Retinal pigment epithelial cell (primary cell): Measurements from ENCODE around the gene CNTN5.

Experiments
- DNase-seq: peaks from one replicate; pipeline ENCODE4 v3.0.0-alpha.2; 2010; ENCODE audit warnings: low read depth
- H3K4me3 ChIP-seq: 2 replicates; pipeline ENCODE4 v1.5.1; 2011; ENCODE audit warnings: mild to moderate bottlenecking, low read length, control low read depth, moderate library complexity
- TF ChIP-seq, protein P1 (sequence below): conservative IDR thresholded peaks from 2 replicates; pipeline ENCODE4 v1.5.1; 2011; ENCODE audit warnings: low read depth, low read length, control low read depth, inconsistent platforms

CNTN5 gene

DNA sequence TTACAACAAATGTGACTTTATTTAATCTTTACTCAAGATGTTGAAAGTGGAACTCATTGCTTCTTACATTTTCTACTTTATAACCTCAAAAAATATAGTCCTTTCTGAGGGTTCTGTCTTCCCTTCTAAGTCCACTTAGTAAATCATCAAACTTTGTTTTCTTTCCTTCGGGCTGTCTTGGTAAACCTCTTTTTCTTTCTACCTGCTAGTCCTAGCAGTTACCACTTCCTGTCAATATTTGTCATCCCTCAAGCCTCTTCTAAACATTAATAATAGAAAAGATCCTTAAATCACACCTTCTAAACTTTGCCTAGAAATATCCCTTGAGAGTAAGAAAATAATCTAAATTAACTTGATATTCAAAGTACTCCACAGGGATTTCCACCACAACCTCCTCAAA lies 580.4 kb downstream of the CNTN5 start:
- no peak for DNase-seq
- TF ChIP-seq, protein P1, sequence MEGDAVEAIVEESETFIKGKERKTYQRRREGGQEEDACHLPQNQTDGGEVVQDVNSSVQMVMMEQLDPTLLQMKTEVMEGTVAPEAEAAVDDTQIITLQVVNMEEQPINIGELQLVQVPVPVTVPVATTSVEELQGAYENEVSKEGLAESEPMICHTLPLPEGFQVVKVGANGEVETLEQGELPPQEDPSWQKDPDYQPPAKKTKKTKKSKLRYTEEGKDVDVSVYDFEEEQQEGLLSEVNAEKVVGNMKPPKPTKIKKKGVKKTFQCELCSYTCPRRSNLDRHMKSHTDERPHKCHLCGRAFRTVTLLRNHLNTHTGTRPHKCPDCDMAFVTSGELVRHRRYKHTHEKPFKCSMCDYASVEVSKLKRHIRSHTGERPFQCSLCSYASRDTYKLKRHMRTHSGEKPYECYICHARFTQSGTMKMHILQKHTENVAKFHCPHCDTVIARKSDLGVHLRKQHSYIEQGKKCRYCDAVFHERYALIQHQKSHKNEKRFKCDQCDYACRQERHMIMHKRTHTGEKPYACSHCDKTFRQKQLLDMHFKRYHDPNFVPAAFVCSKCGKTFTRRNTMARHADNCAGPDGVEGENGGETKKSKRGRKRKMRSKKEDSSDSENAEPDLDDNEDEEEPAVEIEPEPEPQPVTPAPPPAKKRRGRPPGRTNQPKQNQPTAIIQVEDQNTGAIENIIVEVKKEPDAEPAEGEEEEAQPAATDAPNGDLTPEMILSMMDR = no peak
- H3K4me3 ChIP-seq = no peak overlapping the region

DNA sequence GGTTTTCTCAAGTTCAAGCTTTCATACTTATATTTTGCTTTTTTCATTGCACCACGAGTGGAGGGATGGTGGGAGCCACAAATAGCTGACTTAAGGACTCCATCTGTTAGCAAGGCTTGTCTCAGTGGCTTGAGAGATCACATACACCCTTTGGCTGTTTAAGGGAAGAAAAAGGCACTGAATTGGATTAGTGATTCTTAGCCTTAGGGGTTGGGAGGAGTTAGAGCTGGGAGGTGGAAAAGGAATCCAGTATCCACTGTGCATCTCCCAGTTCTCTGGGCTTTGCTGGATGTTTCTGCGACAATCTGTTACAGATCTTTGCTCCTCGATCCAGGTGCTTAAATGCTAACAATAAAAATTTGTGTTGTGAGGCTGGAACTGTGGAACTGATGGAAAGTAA lies 593.6 kb downstream of the CNTN5 start:
- no peak overlapping the region for H3K4me3 ChIP-seq
- no peak for DNase-seq
- TF ChIP-seq, protein P1 = no peak

DNA sequence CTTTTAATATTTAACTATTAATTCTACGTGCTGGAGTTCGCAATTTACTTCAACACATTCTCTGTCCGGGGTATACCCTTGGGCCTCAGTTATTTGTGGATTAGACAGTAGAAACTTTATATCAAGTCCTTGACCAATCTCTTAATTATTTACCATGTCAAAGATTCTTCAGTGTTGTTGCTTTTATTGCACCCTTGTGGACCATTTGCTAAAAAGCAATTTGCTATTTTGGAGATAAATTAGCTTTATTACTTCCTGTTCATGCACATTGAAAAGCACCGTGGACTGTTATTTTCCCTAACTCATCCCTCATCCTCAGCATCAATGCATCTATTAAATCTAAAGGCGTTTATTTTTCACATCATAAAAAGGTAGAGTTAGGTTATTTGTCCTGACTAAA lies 609.9 kb downstream of the CNTN5 start:
- H3K4me3 ChIP-seq = no peak overlapping the region
- DNase-seq = no peak
- TF ChIP-seq, protein P1 = no peak

DNA sequence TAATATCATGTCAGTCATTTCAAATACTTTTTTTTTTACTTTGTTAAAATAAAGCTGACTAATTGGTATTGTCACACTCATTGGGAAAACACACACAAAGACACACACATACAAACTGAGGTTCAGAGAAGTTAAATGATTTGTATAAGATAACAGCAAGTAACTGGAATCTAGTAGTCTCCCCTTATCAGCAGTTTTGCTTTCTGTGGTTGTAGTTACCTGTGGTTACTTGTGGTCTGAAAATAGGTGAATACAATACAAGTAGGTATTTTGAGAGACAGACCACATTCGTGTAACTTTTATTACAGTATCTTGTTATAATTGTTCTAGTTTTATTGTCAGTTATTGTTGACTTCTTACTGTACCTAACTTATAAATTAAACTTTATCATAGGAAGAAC lies 610.9 kb downstream of the CNTN5 start:
- H3K4me3 ChIP-seq = no peak overlapping the region
- TF ChIP-seq, protein P1 = no peak
- DNase-seq = no peak

DNA sequence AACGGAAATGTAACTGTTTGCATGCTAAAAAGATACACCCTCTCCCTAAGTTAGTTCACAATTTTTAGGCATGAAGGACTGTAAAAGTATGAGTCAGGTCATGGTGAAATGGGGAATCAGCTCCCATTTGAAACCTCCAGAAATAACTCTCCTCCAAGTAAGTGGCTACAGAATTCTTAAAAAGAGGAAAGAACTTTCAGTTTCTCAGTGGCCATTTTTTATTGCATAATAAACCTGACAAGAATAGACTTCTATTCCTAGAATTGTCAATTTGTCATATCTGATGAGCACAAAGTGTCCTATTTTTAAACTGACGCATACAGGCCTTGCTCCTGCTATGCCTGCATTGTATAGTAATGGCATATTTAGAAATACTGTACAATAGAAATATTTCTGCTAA lies 612.2 kb downstream of the CNTN5 start:
- H3K4me3 ChIP-seq = no peak overlapping the region
- no peak for DNase-seq
- TF ChIP-seq, protein P1 = no peak

DNA sequence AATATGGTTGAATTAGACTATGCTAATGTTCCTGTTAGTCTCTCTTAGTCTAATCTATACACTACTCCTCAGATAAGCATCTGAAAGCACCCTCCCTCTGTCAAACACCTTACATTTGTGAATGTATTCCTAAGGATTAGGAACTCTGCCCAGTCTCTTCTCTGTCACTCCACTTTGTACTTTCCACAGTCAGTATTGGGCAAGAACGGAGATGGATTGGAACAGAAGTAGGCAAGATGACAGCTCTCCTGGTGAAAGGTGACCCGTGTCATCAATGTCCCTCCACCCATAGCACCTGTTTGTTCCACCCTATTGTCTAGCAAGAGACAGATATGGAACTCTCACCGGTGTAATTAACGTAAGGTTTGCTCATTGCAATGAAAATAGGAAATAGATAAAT lies 613.8 kb downstream of the CNTN5 start:
- TF ChIP-seq, protein P1 = no peak
- H3K4me3 ChIP-seq = no peak overlapping the region
- DNase-seq = no peak

DNA sequence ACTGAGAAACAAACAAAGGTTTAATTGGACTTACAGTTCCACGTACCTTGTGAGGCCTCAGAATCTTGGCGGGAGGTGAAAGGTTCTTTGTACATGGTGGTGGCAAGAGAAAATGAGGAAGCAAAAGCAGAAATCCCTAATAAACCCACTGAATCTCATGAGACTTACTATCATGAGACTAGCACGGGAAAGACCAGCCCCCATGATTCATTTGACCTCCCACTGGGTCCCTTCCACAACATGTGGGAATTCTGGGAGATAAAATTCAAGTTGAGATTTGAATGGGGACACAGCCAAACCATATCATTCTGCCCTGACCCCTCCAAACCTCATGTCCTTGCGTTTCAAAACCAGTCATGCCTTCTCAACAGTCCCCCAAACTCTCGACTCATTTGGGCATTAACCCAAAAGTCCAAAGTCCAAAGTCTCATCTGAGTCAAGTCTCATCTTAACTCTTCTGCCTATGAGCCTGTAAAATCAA lies 617.4 kb downstream of the CNTN5 start:
- DNase-seq = no peak
- no peak overlapping the region for H3K4me3 ChIP-seq
- TF ChIP-seq, protein P1 = no peak
